Ishikawa (cell line): Measurements from ENCODE around the gene CNPY4.

Experiments used
- CEBPB ChIP-seq: IDR thresholded peaks from 2 replicates; pipeline ENCODE4 v1.6.1; 2012
- EP300 ChIP-seq: IDR thresholded peaks from 2 replicates; pipeline ENCODE4 v1.6.1; 2012; ENCODE audit warnings: borderline replicate concordance
- FOXM1 ChIP-seq: IDR thresholded peaks from 2 replicates; pipeline ENCODE4 v1.6.1; 2012; ENCODE audit warnings: low read depth, borderline replicate concordance
- TAF1 ChIP-seq: IDR thresholded peaks from 2 replicates; pipeline ENCODE4 v1.6.1; 2012; ENCODE audit warnings: low read depth, mild to moderate bottlenecking
- TEAD4 ChIP-seq: IDR thresholded peaks from 2 replicates; pipeline ENCODE4 v1.6.1; 2012
- ZBTB7A ChIP-seq: IDR thresholded peaks from 2 replicates; pipeline ENCODE4 v1.6.1; 2012; ENCODE audit warnings: low read depth
- TF ChIP-seq, protein P1 (sequence below): IDR thresholded peaks from 2 replicates; pipeline ENCODE4 v1.6.1; 2012
- TF ChIP-seq, protein P2 (sequence below): IDR thresholded peaks from 2 replicates; pipeline ENCODE4 v1.6.1; 2012; ENCODE audit warnings: low read depth, mild to moderate bottlenecking

DNA sequence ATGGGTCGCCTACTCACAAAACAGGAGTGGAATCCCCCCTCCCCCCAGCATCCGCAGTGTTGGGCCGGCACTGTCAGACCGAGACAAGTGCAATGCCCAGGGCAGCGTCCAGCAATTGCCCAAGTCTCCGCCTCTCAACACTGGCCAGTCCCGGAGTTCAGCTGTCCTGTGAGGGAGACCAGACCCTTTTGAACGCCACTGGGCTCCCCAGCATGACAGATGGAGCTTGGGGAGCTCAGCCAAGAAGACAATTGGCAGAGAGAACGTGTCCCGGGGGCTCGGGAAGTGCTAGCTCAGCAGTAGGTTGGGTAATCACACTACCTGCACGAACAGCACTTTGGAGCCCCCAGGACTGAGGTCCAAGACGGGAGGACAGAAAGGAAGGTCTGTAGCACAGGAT lies 25.9 kb upstream of the CNPY4 start:
- TF ChIP-seq TEAD4 (no peak), TAF1 (no peak), ZBTB7A (no peak), FOXM1 (no peak), CEBPB (no peak), EP300 (no peak)
- TF ChIP-seq, protein P1, sequence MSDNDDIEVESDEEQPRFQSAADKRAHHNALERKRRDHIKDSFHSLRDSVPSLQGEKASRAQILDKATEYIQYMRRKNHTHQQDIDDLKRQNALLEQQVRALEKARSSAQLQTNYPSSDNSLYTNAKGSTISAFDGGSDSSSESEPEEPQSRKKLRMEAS: no peak
- TF ChIP-seq, protein P2, sequence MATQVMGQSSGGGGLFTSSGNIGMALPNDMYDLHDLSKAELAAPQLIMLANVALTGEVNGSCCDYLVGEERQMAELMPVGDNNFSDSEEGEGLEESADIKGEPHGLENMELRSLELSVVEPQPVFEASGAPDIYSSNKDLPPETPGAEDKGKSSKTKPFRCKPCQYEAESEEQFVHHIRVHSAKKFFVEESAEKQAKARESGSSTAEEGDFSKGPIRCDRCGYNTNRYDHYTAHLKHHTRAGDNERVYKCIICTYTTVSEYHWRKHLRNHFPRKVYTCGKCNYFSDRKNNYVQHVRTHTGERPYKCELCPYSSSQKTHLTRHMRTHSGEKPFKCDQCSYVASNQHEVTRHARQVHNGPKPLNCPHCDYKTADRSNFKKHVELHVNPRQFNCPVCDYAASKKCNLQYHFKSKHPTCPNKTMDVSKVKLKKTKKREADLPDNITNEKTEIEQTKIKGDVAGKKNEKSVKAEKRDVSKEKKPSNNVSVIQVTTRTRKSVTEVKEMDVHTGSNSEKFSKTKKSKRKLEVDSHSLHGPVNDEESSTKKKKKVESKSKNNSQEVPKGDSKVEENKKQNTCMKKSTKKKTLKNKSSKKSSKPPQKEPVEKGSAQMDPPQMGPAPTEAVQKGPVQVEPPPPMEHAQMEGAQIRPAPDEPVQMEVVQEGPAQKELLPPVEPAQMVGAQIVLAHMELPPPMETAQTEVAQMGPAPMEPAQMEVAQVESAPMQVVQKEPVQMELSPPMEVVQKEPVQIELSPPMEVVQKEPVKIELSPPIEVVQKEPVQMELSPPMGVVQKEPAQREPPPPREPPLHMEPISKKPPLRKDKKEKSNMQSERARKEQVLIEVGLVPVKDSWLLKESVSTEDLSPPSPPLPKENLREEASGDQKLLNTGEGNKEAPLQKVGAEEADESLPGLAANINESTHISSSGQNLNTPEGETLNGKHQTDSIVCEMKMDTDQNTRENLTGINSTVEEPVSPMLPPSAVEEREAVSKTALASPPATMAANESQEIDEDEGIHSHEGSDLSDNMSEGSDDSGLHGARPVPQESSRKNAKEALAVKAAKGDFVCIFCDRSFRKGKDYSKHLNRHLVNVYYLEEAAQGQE: no peak
